T-cell (primary cell): ENCODE data around the gene DYNC1LI2. TPM values are rescaled to one million over a fixed set of nuclear protein-coding genes. Genes with fewer than 3 reads are reported as not detected.

Source experiments
- ATAC-seq, 4 experiments: fragments of 200-7000 bp in 3 of 4; fragments of 150-1000 bp in 1 of 4; cut with Tn5 transposase; replicated peaks in 1 of 4; 1 replicate in 3 of 4; 2 replicates in 1 of 4; pipeline ENCODE4 v1.10.0; 2021; ENCODE audit warnings: moderate library complexity in 3 of 4, mild to moderate bottlenecking in 2 of 4, moderate number of reproducible peaks in 1 of 4
- CTCF ChIA-PET, 2 donors: fragments of 300-600 bp; sonication (Branson Sonifier 250); formaldehyde crosslinking; loops; one replicate each; lab custom pipeline; 2022; ENCODE audit warnings: antibody characterized with exemption in 2 of 2; lab: Charles Lee
- POLR2A ChIA-PET, 2 donors: fragments of 300-600 bp; sonication (Branson Sonifier 250); formaldehyde crosslinking; loops; one replicate each; lab custom pipeline; 2022; ENCODE audit warnings: antibody characterized with exemption in 2 of 2; lab: Charles Lee
- DNase-seq, 35 experiments: peaks; one replicate each; pipeline versions ENCODE4 v3.0.0 to v3.0.0-alpha.2; 2013 to 2023
- H3K27ac ChIP-seq: one replicate; pipeline ENCODE4 v1.5.1; 2013; ENCODE audit warnings: low read length
- H3K27me3 ChIP-seq, 2 experiments: replicated peaks in 1 of 2; 1 replicate in 1 of 2; 2 replicates in 1 of 2; pipeline versions ENCODE4 v1.6.1 to v1.7.0; 2013; ENCODE audit warnings: low read length in 1 of 2, mixed read lengths in 1 of 2; ENCODE audit not compliant: control insufficient read depth in 2 of 2, insufficient read depth in 2 of 2; ENCODE audit errors: extremely low read depth in 1 of 2
- H3K36me3 ChIP-seq, 2 donors: 1 replicate in 1 of 2; 2 replicates in 1 of 2; pipeline versions ENCODE4 v1.6.1 to v1.7.0; 2013; ENCODE audit warnings: low read length in 1 of 2; ENCODE audit not compliant: control insufficient read depth in 2 of 2, insufficient read depth in 1 of 2; ENCODE audit errors: extremely low read depth in 1 of 2
- H3K4me1 ChIP-seq, 2 experiments: 1 replicate in 1 of 2; 2 replicates in 1 of 2; pipeline versions ENCODE4 v1.6.1 to v1.7.0; 2013; ENCODE audit warnings: low read length in 2 of 2, mixed read lengths in 1 of 2; ENCODE audit not compliant: insufficient read depth in 2 of 2, control insufficient read depth in 1 of 2; ENCODE audit errors: extremely low read depth in 1 of 2
- H3K4me3 ChIP-seq, 2 donors: 1 replicate in 1 of 2; 2 replicates in 1 of 2; pipeline versions ENCODE4 v1.5.1 to v1.7.0; 2013; ENCODE audit warnings: mild to moderate bottlenecking in 2 of 2, low read length in 1 of 2, moderate library complexity in 1 of 2; ENCODE audit not compliant: control insufficient read depth in 1 of 2; ENCODE audit errors: extremely low read depth in 1 of 2
- H3K9me3 ChIP-seq: 2 replicates; pipeline ENCODE4 v1.7.0; 2013
- H3K27ac Mint-ChIP-seq, 2 donors: one replicate each; pipeline ENCODE4 v1.8.0; 2020 to 2021; ENCODE audit warnings: mild to moderate bottlenecking in 2 of 2, mixed read lengths in 2 of 2
- H3K27me3 Mint-ChIP-seq, 2 donors: one replicate each; pipeline ENCODE4 v1.8.0; 2021 to 2022; ENCODE audit warnings: mixed read lengths in 2 of 2
- H3K36me3 Mint-ChIP-seq: one replicate; pipeline ENCODE4 v1.8.0; 2021; ENCODE audit warnings: mixed read lengths
- H3K4me1 Mint-ChIP-seq, 3 donors: one replicate each; pipeline ENCODE4 v1.8.0; 2020 to 2022; ENCODE audit warnings: mixed read lengths in 3 of 3, mild to moderate bottlenecking in 1 of 3
- H3K4me3 Mint-ChIP-seq, 3 donors: one replicate each; pipeline ENCODE4 v1.8.0; 2020 to 2022; ENCODE audit warnings: mild to moderate bottlenecking in 3 of 3, mixed read lengths in 3 of 3, moderate library complexity in 3 of 3
- H3K9me3 Mint-ChIP-seq, 3 donors: one replicate each; pipeline ENCODE4 v1.8.0; 2020 to 2022; ENCODE audit warnings: mixed read lengths in 3 of 3
- WGBS: methylation state at CpG from one replicate; pipeline ENCODE4 v1.1.5; 2013; ENCODE audit warnings: missing lambda C conversion rate; ENCODE audit not compliant: insufficient coverage; 5-methylcytosine and 5-hydroxymethylcytosine counted together
- total RNA-seq, 35 experiments: library from RNA in 6 of 35; stranded (reverse) in 6 of 35; fragments of 120-200 nt in 1 of 35; gene quantifications; one replicate each; pipeline versions ENCODE4 v1.2.1 to v1.2.4 and lab custom pipeline; 2013 to 2026

DYNC1LI2 gene
- total RNA-seq, 5 donors from 2014 or later (not counting 1 experiment from before 2014, with no cell fraction given) = 69.9 to 92.1 (median 81.3) TPM

DNA sequence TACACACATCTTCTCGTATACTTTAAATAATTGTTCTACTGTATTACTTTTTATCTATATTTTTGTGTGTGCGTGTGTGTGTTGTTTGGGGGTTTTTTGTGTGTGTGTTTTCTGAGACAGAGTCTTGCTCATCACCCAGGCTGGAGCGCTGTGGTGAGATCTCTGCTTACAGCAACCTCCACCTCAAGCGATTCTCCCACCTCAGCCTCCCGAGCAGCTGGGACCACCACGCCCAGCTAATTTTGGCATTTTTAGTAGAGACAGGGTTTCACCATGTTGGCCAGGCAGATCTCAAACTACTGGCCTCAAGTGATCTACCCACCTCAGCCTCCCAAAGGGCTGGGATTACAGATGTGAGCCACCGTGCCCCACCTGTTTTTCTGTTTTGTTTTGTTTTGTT, 53.4 kb downstream of the DYNC1LI2 start:
- peaks cover 11 to 13% (median 12%) of the 10 kb centered on the region in 3 donors for H3K4me1 Mint-ChIP-seq
- no peaks in the 10 kb centered on the region for H3K36me3 Mint-ChIP-seq
- Histone ChIP-seq H3K27me3 (peaks cover 0 to 26% of the 10 kb centered on the region in 2 experiments), H3K4me3 (no peak overlapping the region), H3K27ac (no peak overlapping the region), H3K4me1 (peaks cover 12 to 19% of the 10 kb centered on the region in 2 experiments), H3K9me3 (no peaks in the 10 kb centered on the region), H3K36me3 (no peaks in the 10 kb centered on the region)
- peak overlapping the region in 1 of 3 donors; percentile 77 for H3K4me3 Mint-ChIP-seq
- POLR2A ChIA-PET = interaction anchor here in 1 of 2 donors (0.6 kb wide), 1 partner anchor 12 kb away, joined by 3 read pairs; no protein-coding TSS in a partner anchor
- no CpG with 5 or more reads among the region's 7 CpGs for WGBS
- H3K9me3 Mint-ChIP-seq = no peaks in the 10 kb centered on the region
- no peak for DNase-seq
- H3K27me3 Mint-ChIP-seq = peaks cover 4 to 12% of the 10 kb centered on the region in 2 donors
- no peak for ATAC-seq
- no peak overlapping the region for H3K27ac Mint-ChIP-seq
- CTCF ChIA-PET = interaction anchor here in 1 of 2 donors (0.6 to 1.3 kb wide), 4 partner anchors 11 to 139 kb away, joined by 3 to 6 read pairs (median 4); partner anchors contain the start of gene DYNC1LI2

DNA sequence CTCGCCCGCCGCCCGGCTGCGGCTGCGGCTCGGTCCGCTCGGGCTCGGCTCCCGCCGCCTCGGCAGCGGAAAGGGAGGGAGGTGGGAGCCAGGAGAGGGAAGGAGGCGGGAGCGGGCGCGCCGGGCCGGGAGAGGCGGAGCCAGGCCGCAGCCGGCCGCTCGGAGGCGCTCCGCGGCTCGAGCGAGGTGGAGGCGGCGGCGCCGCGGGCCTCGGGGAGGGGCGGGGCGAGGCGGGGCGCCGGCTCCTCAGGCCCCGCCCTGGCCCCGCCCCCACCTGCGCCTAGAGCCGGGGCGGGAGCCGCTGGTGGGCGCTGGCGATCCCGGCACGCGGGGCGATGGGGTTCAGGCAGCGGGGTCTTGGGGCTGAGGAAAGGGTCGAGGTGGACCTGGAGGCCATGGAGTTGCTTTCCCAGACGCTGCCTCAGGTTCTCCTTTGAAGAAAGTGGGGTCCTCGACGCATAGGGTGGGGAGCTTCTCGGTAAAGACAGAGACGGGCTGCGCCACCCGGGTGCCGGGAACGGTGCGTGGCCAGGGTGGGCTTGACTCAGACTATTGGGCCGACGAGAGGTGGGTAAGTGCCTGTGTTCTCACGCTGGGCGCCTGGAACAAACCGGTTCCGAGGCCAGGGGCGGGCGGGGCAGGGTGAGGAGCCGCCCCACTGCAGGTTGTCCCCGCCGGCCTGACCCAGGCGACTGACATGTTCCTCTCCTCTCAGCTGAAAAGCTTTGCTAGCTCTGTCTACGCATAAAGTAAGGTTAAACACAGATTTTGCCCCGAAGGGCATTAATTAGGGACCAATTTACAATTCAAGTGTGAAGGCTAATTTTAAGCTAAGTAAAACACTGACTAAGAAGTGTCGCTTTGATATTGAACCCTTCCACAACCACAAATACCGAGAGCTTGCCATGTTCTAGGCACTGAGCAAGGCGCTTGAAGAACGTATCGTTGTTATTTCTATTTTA, 54.5 kb downstream of the DYNC1LI2 start, which contains the start of gene CMTM4:
TSS of gene CMTM4 (minus strand) at position 75 of the 962 bp plus-strand sequence. CDS start 218 bp downstream, outside the sequence.
- ChIA-PET CTCF (interaction anchor here (0.6 to 1.3 kb wide), 6 partner anchors 21 to 138 kb away, joined by 3 to 5 read pairs (median 3); partner anchors contain the start of gene DYNC1LI2 (in 1 of the 2)), POLR2A (interaction anchor here in 1 of 2 donors (0.6 kb wide), 1 partner anchor 13 kb away, joined by 3 read pairs; no protein-coding TSS in a partner anchor)
- Mint-ChIP-seq H3K27me3 (peaks cover 4 to 12% of the 10 kb centered on the region in 2 donors), H3K27ac (peak within 1 kb of the TSS in 1 of 2 donors; percentile 6), H3K4me3 (peak within 1 kb of the TSS; percentile 76 to 79 (median 79)), H3K4me1 (peaks cover 11 to 13% (median 12%) of the 10 kb centered on the region in 3 donors), H3K36me3 (no peaks in the 10 kb centered on the region), H3K9me3 (no peaks in the 10 kb centered on the region)
- ATAC-seq (peak; percentile 94 to 98 (median 96)), DNase-seq (peak; percentile 42 to 89 (median 63))
- no peaks in the 10 kb centered on the region for H3K9me3 ChIP-seq
- peaks cover 12 to 19% of the 10 kb centered on the region in 2 experiments for H3K4me1 ChIP-seq
- under 1% methylated on average over 75 of the region's 84 CpGs for whole genome bisulfite sequencing
- H3K27ac ChIP-seq = no peak within 1 kb of the TSS
- peak within 1 kb of the TSS; percentile 71 to 72 for H3K4me3 ChIP-seq
- H3K27me3 ChIP-seq = peaks cover 0 to 25% of the 10 kb centered on the region in 2 experiments
- H3K36me3 ChIP-seq = no peaks in the 10 kb centered on the region

DNA sequence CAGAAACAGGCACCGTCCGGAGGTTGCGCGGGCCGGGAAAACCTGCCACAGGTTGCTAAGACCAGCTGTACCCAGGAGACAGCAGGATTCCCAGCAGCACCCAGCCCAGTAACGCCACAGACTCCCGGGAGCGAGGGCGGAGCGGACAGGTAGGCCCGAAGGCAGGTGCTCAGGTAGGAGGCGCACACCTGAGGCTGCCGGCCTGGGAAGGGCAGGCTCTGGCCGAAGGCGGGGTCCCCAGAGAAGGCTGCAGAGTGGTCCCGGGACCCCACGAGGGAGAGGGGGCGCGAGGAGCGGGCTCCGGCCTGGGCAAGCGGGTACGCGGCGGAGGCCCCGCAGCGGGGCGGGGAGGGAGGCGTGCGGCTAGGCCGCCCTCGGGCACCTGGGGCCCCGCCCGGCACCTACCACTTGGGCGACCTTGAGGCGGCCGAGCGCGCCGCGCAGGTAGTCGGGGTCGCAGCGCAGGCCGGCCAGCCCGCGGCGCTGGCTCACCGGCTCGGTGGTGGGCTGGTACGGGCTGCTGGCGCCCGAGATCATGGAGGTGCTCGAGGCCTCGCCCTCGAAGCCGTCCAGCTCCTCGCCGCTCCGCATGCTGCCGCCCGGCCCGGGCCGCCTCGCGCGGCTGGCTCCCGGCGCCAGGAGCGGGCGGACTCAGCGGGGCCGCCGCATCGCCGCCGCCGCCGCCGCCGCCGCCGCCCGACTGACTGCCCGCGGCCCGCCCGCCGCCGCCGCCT, 55.3 kb downstream of the DYNC1LI2 start:
- CTCF ChIA-PET = interaction anchor here in 1 of 2 donors (0.7 kb wide), 1 partner anchor 20 kb away, joined by 3 read pairs; no protein-coding TSS in a partner anchor
- Histone ChIP-seq H3K36me3 (no peaks in the 10 kb centered on the region), H3K9me3 (no peaks in the 10 kb centered on the region), H3K4me3 (peak overlapping the region; percentile 39 to 66), H3K27ac (no peak overlapping the region), H3K27me3 (peaks cover 0 to 27% of the 10 kb centered on the region in 2 experiments), H3K4me1 (peaks cover 12 to 19% of the 10 kb centered on the region in 2 experiments)
- Mint-ChIP-seq H3K9me3 (no peaks in the 10 kb centered on the region), H3K36me3 (no peaks in the 10 kb centered on the region), H3K4me1 (peaks cover 11 to 13% (median 12%) of the 10 kb centered on the region in 3 donors), H3K27ac (no peak overlapping the region), H3K27me3 (peaks cover 4 to 12% of the 10 kb centered on the region in 2 donors), H3K4me3 (peak overlapping the region; percentile 72 to 79 (median 79))
- POLR2A ChIA-PET = no interaction called here
- 5% methylated on average over 91 of the region's 91 CpGs for WGBS
- ATAC-seq = peak in 3 of 4 experiments; percentile 31 to 56 (median 55)
- DNase-seq = peak in 15 of 35 experiments; percentile 1 to 25 (median 8)

DNA sequence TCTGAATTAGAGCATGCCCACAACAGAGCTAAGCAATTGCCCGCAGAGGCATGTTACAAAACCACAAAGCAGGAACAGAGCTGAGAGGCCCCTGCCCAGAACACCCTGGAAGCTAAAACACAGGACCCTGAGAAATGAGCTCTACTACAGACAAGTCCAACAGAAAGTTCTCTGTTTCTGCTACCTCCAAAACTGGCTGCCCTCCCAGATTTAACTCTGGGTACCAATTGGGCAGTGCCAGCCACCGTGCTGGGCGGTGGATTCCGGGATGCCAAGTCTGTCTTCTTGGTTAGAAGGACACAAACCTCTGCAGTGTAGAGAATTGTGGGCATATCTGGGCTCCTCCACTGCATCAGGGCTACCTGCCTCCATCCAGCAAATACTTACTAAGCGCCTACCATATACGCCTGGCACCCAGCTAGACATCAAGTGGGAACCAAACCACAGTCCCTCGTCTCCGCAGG, 55.9 kb downstream of the DYNC1LI2 start:
- H3K27me3 Mint-ChIP-seq = peaks cover 4 to 12% of the 10 kb centered on the region in 2 donors
- H3K27ac Mint-ChIP-seq = no peak overlapping the region
- WGBS = 60% methylated on average over 5 of the region's 8 CpGs
- peak overlapping the region; percentile 72 to 79 (median 79) for H3K4me3 Mint-ChIP-seq
- ChIA-PET POLR2A (no interaction called here), CTCF (interaction anchor here in 1 of 2 donors (0.5 kb wide), 1 partner anchor 240 kb away, joined by 4 read pairs; no protein-coding TSS in a partner anchor)
- DNase-seq = peak in 5 of 35 experiments; percentile 1 to 24 (median 2)
- Histone ChIP-seq H3K4me1 (peaks cover 12 to 19% of the 10 kb centered on the region in 2 experiments), H3K27ac (no peak overlapping the region), H3K36me3 (no peaks in the 10 kb centered on the region), H3K9me3 (no peaks in the 10 kb centered on the region), H3K27me3 (peaks cover 0 to 31% of the 10 kb centered on the region in 2 experiments), H3K4me3 (peak overlapping the region; percentile 39 to 66)
- H3K9me3 Mint-ChIP-seq = no peaks in the 10 kb centered on the region
- peaks cover 11 to 13% (median 12%) of the 10 kb centered on the region in 3 donors for H3K4me1 Mint-ChIP-seq
- no peaks in the 10 kb centered on the region for H3K36me3 Mint-ChIP-seq
- no peak for ATAC-seq

DNA sequence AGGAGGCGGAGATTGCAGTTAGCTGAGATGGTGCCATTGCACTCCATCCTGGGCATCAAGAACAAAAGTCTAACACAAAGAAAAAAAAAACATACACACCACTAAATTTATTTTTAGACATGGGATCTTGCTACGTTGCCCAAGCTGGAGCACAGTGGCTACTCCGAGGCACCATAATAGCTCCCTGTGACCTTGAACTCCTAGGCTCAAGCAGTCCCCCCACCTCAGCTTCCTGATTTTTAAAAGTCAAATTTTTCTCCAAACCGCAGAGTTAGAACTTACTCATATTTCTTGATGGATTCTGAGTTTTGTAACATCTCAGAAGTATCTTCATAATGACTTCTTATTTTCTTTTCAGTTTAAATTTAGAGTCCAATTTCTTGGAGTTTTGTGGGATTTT, 58.3 kb downstream of the DYNC1LI2 start:
- no peaks in the 10 kb centered on the region for H3K9me3 ChIP-seq
- peaks cover 11 to 13% (median 12%) of the 10 kb centered on the region in 3 donors for H3K4me1 Mint-ChIP-seq
- ChIA-PET POLR2A (no interaction called here), CTCF (interaction anchor here in 1 of 2 donors (1.1 kb wide), 1 partner anchor 42 kb away, joined by 3 read pairs; no protein-coding TSS in a partner anchor)
- no peak overlapping the region for H3K27ac Mint-ChIP-seq
- no peak overlapping the region for H3K4me3 ChIP-seq
- no peak overlapping the region for H3K4me3 Mint-ChIP-seq
- ATAC-seq (no peak), DNase-seq (no peak)
- H3K27me3 ChIP-seq = peaks cover 0 to 25% of the 10 kb centered on the region in 2 experiments
- H3K27me3 Mint-ChIP-seq = peaks cover 4 to 10% of the 10 kb centered on the region in 2 donors
- H3K9me3 Mint-ChIP-seq = no peaks in the 10 kb centered on the region
- no peak overlapping the region for H3K27ac ChIP-seq
- WGBS = 92% methylated on average over 3 of the region's 4 CpGs
- no peaks in the 10 kb centered on the region for H3K36me3 Mint-ChIP-seq
- H3K4me1 ChIP-seq = peaks cover 12 to 19% of the 10 kb centered on the region in 2 experiments
- no peaks in the 10 kb centered on the region for H3K36me3 ChIP-seq
